ENCODE results near the gene LMAN1L. TPM values are rescaled to one million over a fixed set of nuclear protein-coding genes. Genes with fewer than 3 reads are reported as not detected.

The LMAN1L gene
- total RNA-seq, 2 donors from 2014 or later: not detected

GRCh38 chr15:74809242-74809641, 3.4 kb upstream of the LMAN1L start:
- no peak for TF ChIP-seq CTCF (IDR thresholded peaks at IDR 0.05)
- intact Hi-C loops (cut with DNase I): no loop called here
- Histone ChIP-seq H3K27ac (no peak overlapping the region), H3K4me1 (no peaks in the 10 kb centered on the region), H3K36me3 (no peaks in the 10 kb centered on the region), H3K9ac (ENCODE audit: low read depth in 2 of 2, low read length in 2 of 2) (no peak overlapping the region), H3K9me3 (no peaks in the 10 kb centered on the region), H3K4me3 (no peak overlapping the region), H3K27me3 (no peaks in the 10 kb centered on the region)
- DNase-seq: no peak

- intact Hi-C loops (cut with DNase I): no loop called here
- no peak for TF ChIP-seq CTCF (IDR thresholded peaks at IDR 0.05)
- Histone ChIP-seq H3K9ac (ENCODE audit: low read depth in 2 of 2, low read length in 2 of 2) (no peak overlapping the region), H3K27me3 (no peaks in the 10 kb centered on the region), H3K27ac (no peak overlapping the region), H3K4me1 (no peaks in the 10 kb centered on the region), H3K4me3 (no peak overlapping the region), H3K9me3 (no peaks in the 10 kb centered on the region), H3K36me3 (no peaks in the 10 kb centered on the region)
- no peak for DNase-seq
These were observed 2.7 kb upstream of the LMAN1L start for GRCh38 chr15:74809956-74810355.

GRCh38 chr15:74815121-74815934, 2.7 kb downstream of the LMAN1L start:
- Histone ChIP-seq H3K9me3 (no peaks in the 10 kb centered on the region), H3K4me1 (peaks cover 15% of the 10 kb centered on the region), H3K27me3 (no peaks in the 10 kb centered on the region), H3K27ac (peak overlapping the region; percentile 8), H3K9ac (ENCODE audit: low read depth in 2 of 2, low read length in 2 of 2) (peak overlapping the region; percentile 57 to 78), H3K36me3 (no peaks in the 10 kb centered on the region), H3K4me3 (no peak overlapping the region)
- DNase-seq: peak; percentile 89
- intact Hi-C loops (cut with DNase I): no loop called here
- TF ChIP-seq CTCF (IDR thresholded peaks at IDR 0.05): no peak

GRCh38 chr15:74815961-74816360, 3.3 kb downstream of the LMAN1L start:
- Histone ChIP-seq H3K9ac (ENCODE audit: low read depth in 2 of 2, low read length in 2 of 2) (peak overlapping the region in 1 of 2 donors; percentile 78), H3K4me1 (peaks cover 15% of the 10 kb centered on the region), H3K36me3 (no peaks in the 10 kb centered on the region), H3K27ac (no peak overlapping the region), H3K4me3 (no peak overlapping the region), H3K27me3 (no peaks in the 10 kb centered on the region), H3K9me3 (no peaks in the 10 kb centered on the region)
- DNase-seq: no peak
- TF ChIP-seq CTCF (IDR thresholded peaks at IDR 0.05): no peak
- intact Hi-C loops (cut with DNase I): no loop called here

- H3K36me3 ChIP-seq: no peaks in the 10 kb centered on the region
- peak; percentile 49 for DNase-seq
- H3K27ac ChIP-seq: peak overlapping the region; percentile 33
- H3K4me1 ChIP-seq: peaks cover 15% of the 10 kb centered on the region
- intact Hi-C loops (cut with DNase I): no loop called here
- H3K27me3 ChIP-seq: no peaks in the 10 kb centered on the region
- H3K9ac ChIP-seq (ENCODE audit: low read depth in 2 of 2, low read length in 2 of 2): peak overlapping the region in 1 of 2 donors; percentile 16
- no peaks in the 10 kb centered on the region for H3K9me3 ChIP-seq
- H3K4me3 ChIP-seq: no peak overlapping the region
- no peak for TF ChIP-seq CTCF (IDR thresholded peaks at IDR 0.05)
These were observed 4.2 kb downstream of the LMAN1L start for GRCh38 chr15:74816624-74817369.
